ENCODE results near the gene SPRR1A.

Gene SPRR1A

DNA sequence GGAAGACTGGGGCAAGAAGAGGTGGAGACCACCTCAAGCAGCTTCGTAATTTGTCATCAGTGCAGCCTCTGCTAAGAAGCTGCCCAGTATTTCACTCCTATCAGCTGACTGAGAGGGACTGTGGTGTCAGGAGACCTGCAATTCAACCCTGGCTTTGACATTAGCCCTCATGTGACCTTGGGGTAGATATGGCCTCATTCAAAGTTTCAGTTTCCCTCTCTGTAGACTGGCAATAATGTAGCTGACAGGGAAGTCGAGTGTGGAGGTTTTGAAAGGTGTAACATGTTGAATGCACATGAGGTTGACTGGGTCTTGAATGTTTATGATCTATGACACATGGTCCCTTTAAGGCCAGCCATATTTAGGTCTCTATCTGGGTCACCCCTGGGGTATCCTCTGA is 15.6 kb upstream of the SPRR1A start:
- TF ChIP-seq, protein P1, sequence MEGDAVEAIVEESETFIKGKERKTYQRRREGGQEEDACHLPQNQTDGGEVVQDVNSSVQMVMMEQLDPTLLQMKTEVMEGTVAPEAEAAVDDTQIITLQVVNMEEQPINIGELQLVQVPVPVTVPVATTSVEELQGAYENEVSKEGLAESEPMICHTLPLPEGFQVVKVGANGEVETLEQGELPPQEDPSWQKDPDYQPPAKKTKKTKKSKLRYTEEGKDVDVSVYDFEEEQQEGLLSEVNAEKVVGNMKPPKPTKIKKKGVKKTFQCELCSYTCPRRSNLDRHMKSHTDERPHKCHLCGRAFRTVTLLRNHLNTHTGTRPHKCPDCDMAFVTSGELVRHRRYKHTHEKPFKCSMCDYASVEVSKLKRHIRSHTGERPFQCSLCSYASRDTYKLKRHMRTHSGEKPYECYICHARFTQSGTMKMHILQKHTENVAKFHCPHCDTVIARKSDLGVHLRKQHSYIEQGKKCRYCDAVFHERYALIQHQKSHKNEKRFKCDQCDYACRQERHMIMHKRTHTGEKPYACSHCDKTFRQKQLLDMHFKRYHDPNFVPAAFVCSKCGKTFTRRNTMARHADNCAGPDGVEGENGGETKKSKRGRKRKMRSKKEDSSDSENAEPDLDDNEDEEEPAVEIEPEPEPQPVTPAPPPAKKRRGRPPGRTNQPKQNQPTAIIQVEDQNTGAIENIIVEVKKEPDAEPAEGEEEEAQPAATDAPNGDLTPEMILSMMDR (IDR thresholded peaks at IDR 0.05; ENCODE audit: control insufficient read depth, insufficient read depth, low read depth, low read length, missing control alignments), result no peak
- H3K4me3 ChIP-seq (ENCODE audit: control insufficient read depth, low read depth, low read length), result no peak overlapping the region
- no peak for DNase-seq (ENCODE audit: low read depth)

DNA sequence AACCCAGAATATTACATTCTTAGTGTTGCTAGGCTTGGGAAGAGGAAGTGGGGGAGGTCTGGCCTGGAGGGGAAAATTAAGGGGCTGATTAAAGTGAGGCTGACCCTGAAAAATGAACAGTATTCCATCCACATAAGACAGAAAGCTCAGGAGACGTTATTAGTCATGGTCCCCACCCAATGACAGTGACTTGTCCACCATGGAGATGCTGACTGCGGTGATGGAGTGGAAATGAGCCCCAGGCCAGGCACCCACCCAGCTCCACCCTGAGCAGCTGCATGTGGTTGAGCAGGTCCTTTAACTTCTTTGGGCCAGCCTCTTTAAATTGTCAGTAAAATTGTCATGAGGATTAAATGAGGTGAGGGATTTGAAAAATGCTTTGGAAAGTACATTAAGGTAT is 14.8 kb upstream of the SPRR1A start:
- TF ChIP-seq, protein P1 (IDR thresholded peaks at IDR 0.05; ENCODE audit: control insufficient read depth, insufficient read depth, low read depth, low read length, missing control alignments), result no peak
- H3K4me3 ChIP-seq (ENCODE audit: control insufficient read depth, low read depth, low read length), result no peak overlapping the region
- no peak for DNase-seq (ENCODE audit: low read depth)

DNA sequence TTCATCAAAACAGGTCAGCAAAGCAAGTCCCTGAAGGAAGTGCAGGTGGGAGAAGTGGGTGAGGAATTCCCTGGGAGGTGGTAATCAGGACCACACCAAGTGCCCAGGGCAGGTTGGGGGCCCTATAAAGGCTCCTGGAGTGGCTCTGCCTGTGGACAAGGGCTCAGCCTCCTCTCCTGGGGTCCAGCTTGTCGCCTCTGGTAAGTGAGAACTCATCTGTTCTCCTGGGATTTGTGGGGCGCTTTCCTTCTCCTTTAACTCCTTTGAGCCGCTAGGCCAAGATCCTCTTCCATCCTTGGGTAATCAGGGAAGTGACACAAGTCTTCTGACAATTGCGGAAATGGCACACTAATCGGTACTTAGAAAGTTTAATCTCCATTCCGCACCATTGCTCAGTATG is 13.4 kb upstream of the SPRR1A start, which contains the start of gene SPRR4:
Gene SPRR4, plus strand, starts transcription at position 154 of the 400 bp plus-strand sequence. CDS start 1,243 bp downstream, outside the sequence.
- no peak within 1 kb of the TSS for H3K4me3 ChIP-seq (ENCODE audit: control insufficient read depth, low read depth, low read length)
- TF ChIP-seq, protein P1 (IDR thresholded peaks at IDR 0.05; ENCODE audit: control insufficient read depth, insufficient read depth, low read depth, low read length, missing control alignments), result no peak
- no peak for DNase-seq (ENCODE audit: low read depth)

DNA sequence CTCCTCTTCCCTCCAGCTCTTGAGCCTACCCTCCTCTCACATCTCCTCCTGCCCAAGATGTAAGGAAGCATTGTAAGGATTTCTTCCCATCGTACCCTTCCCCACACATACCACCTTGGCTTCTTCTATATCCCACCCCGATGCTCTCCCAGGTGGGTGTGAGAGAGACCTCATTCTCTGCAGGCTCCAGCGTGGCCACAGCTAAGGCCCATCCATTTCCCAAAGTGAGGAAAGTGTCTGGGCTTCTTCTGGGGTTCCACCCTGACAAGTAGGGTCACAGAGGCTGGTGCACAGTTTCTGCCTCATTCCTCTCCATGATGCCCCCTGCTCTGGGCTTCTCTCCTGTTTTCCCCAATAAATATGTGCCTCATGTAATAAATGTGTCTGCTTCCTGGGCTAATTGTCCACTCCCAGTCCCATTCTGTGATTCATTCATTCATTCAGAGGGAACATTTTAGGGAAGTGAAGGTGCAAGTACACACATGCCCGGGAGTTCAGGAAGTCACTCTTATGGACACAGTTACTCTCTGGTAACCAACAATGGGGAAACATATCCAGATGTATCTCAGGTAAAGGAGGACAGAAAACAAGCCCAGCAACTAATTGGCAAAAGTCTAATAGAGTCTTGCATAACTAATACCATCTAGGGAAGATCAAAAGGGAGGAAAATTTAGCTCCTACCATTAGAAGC is 11.5 kb upstream of the SPRR1A start:
- DNase-seq (ENCODE audit: low read depth), result no peak
- TF ChIP-seq, protein P1 (IDR thresholded peaks at IDR 0.05; ENCODE audit: control insufficient read depth, insufficient read depth, low read depth, low read length, missing control alignments), result no peak
- no peak overlapping the region for H3K4me3 ChIP-seq (ENCODE audit: control insufficient read depth, low read depth, low read length)

DNA sequence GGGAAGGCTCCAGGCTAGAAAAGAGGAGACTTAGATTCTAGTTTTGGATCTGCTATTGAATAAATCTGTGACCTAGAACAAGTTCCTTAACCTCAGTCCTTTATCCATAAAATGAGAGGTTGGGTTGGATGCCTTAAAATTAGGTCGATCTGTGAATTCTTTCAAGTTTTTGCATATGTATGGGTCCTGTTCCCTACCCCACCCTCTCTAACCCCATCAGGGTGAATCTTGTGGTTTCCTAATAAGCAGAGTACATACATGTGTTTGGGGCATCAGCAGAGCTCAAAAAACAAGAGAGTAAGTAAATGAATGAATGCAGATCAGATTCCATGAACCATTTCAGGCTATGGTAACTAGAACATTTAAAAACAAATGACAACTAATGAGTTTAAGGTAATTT is 7.2 kb upstream of the SPRR1A start:
- TF ChIP-seq, protein P1 (IDR thresholded peaks at IDR 0.05; ENCODE audit: control insufficient read depth, insufficient read depth, low read depth, low read length, missing control alignments), result no peak
- no peak for DNase-seq (ENCODE audit: low read depth)

DNA sequence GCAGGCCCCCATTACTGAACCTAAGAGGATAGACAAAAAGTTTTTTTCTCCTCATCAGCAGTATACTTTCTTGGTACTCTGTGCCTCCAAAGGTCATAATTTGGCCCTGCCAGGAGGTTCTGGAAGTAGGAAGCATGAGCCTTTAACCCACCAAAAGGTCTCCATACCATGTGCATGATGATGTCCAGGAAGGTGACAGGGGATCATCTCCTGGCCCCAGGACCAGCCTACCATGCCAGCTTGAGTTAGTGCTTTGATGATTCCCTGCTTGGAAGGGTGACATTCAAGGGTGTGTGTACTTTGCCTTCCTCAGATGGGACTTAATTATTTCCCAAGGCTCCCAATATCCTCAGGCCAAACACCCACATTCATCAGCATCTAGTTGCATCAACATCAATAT is 6.3 kb upstream of the SPRR1A start:
- DNase-seq (ENCODE audit: low read depth), result no peak

More for the DNA sequence above, 7.2 kb upstream of the SPRR1A start:
- H3K4me3 ChIP-seq (ENCODE audit: control insufficient read depth, low read depth, low read length), result no peak overlapping the region

More for the DNA sequence above, 6.3 kb upstream of the SPRR1A start:
- H3K4me3 ChIP-seq (ENCODE audit: control insufficient read depth, low read depth, low read length), result no peak overlapping the region
- TF ChIP-seq, protein P1 (IDR thresholded peaks at IDR 0.05; ENCODE audit: control insufficient read depth, insufficient read depth, low read depth, low read length, missing control alignments), result no peak
